Globus pallidus (tissue), 1 donor: ENCODE data around the gene ZNF646.

ENCODE experiments used
- DNase-seq: peaks from one replicate; pipeline ENCODE4 v3.0.0-alpha.2; 2015; ENCODE audit warnings: low spot score

The ZNF646 gene

DNA sequence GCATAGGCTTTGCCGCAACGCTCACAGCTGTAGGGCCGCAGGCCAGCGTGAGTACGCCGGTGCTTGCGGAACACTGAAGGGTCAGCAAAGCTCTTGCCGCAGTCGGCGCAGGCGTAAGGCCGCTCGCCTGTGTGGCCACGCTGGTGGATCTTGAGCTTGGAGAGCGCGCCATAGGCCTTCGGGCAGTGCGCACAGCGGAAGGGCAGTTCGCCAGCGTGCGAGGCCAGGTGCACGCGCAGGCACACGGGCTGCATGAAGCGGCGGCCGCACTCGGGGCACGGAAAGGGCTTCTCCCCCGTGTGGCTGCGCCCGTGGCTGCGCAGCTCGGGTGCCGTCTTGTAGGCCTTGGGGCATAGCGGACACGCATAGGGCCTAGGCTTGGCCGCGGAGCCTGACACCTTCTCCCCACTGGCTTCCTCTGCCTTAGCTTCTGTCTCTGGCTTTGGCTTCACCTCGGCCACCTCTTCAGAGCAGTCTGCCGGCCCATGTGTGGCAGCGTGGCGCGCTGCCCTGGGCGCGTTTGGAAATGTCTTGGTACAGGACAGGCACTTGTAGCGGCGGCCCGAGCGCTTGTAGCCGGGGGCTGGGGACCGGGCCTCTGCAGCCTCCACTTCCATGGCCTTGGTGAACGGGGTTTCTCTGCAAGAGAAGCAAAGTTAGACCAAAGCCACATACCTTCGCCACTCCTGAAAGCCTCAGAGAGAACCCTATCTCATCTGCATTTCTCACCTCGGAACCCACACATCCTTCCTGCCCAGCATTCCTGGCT lies 10.2 kb upstream of the ZNF646 start:
- no peak for DNase-seq

DNA sequence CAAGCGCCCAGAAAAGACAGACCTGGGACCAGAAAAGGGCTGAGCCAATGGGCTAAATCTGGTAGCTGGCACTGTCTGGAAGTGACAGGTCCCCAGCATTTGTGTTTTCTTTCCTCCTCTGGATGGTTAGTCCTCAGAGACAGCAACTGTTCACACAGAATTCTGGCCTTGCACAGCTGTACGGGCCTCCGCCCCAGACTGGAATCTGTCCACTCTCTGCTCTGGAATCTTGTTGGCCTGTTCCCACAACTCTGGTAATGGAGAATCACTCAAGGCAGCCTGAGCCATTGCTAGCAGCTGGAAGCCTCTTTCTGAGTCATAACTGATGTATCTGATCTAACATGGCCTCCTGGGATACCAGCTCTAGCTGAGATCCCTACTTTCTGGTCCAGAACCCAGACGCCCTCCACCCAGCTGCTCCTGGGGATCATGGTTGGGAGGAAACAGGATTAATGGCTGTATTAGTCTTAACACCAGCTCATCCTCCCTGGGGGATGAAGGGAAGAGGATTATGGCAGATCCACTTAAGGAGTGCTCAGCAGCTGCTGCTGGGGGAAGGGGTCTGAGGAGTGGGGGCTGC lies 9.2 kb upstream of the ZNF646 start:
- no peak for DNase-seq

DNA sequence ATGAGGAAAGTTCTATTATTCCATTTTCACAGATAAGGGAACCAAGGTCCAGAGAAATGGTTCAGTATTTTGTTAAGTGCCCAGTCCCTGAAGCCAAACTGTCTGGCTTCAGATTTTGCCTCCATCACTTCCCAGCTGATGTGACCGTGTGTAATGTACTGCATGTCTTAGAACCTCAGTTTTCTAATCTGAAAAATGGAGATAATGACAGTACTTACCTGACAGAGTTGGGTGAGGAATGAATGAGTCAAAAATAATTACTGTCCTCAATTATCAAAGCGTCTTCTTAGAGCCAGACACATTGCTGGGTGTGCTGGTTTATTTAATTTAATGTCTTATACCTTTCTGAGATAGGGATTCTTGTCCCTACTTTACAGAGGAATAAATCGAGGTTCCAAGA lies 6.9 kb upstream of the ZNF646 start:
- DNase-seq, result no peak

DNA sequence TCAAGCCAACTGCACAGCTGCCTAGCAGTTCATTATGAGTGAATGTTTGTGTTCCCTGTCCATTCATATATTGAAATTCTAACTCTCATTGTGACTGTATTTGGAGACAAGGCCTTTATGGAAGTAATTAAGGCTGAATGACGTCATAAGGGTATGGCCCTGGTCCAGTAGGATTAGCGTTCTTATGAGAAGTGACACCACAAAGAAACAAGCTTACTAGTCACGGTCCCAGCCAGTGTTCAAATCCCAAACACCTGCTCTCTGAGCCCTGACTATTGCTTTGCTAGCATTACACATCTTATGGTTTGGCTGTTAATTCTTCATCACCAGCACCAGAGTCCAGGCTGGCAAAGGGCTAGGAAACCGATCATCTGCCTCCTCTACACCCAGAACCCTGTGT lies 2.4 kb upstream of the ZNF646 start:
- no peak for DNase-seq

DNA sequence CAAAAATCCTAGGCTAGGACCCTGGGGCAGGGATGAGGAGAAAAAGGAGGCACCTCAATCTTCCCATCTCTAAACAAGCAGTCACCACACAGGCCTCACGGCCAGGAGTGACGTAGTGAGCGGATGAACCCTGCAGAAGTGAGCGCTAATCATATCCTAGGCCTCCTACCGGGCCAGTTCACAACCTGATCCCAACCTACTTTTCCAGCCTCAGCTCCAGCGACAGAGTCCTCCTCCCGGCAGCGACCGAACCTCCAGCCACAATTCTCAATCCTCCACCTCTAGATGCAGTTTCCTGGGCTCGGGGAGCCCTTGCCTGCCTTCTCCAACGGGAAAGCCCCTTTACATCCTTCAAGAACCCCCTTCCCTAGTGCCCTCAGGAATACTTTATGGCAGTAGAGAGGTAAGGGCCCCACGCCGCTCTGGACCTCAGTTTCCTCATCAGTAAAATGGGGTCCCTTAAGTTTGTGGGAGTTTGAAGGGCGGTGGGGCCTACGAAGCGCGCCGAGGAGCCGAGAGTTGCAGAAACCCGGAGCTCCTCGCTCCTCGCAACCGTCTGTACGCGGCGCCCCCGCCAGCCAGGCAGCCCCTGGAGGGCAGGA lies 1.6 kb upstream of the ZNF646 start:
- DNase-seq, result no peak

DNA sequence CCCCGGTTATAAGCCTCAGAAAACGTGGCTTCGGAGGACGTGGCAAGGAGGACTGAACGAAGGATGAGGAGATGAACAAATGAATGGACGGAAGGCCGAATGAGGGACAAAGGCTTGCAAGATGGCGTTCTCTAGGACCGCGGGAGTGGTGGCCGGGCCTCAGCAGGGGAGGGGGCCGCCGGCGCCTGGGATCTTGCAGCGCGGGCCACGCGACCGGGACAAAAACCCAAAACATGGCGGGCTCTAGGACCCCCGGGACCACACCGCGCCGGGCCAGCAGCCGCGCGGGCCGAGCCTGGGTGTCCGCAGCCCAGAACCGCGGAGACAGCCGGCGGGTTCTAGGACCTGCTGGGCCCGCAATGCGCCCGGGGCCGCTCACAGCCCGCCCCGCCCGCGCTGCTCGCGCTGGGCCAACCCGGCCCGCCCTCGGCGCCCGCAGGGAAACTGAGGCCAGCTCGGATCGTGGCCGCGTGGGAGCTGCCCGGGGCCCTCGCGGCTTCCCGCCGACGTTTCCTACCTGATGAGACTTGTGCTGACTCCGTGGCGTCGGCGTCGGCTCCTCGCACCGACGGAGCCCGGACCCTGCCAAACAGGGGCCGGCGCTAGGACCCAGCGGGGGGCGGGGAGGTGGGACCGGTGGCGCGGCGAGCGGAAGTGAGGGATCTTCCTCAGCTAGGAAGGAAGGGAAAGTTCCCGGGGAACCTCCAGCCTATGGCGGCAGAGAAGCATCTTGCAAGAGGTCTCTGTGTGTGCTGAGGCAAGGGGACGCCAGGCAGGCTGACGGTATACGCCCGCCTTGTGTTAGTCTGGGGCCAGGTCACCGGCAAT lies 866 bp upstream of the ZNF646 start:
- peak; percentile 91 for DNase-seq

DNA sequence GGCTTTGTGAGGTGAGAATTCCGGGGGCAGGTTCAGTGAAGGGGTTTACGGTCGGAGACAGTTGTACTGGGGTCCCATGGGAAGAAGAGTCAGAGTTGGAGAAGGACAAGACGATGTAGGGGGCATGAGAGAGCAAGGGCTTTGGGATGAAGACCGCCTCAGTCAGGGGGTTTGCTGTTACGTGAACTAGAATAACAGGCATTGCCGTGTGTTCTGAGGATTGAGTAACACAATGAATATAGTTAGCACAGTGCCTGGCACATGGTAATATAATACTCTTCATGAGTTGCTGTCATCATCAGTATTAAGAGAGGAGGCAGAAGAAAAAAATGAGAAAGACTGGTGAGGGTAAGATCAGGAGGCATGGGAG lies 577 bp downstream of the ZNF646 start:
- DNase-seq, result no peak

DNA sequence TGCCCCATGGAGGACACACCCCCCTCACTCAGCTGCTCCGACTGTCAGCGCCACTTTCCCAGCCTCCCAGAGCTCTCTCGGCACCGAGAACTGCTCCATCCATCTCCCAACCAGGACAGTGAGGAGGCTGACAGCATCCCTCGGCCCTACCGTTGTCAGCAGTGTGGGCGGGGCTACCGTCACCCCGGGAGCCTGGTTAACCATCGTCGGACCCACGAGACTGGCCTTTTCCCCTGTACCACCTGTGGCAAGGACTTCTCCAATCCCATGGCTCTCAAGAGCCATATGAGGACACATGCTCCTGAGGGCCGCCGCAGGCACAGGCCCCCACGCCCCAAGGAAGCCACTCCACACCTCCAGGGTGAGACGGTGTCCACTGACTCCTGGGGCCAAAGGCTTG lies 2.1 kb downstream of the ZNF646 start:
- DNase-seq, result no peak

DNA sequence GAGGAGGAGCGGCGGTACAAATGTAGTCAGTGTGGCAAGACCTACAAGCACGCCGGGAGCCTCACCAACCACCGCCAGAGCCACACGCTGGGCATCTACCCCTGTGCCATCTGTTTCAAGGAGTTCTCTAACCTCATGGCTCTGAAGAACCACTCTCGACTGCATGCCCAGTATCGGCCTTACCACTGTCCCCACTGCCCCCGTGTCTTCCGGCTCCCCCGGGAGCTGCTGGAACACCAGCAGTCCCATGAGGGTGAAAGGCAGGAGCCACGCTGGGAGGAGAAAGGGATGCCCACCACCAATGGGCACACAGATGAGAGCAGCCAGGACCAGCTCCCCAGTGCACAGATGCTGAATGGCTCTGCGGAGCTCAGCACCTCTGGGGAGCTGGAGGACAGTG lies 2.8 kb downstream of the ZNF646 start:
- no peak for DNase-seq

DNA sequence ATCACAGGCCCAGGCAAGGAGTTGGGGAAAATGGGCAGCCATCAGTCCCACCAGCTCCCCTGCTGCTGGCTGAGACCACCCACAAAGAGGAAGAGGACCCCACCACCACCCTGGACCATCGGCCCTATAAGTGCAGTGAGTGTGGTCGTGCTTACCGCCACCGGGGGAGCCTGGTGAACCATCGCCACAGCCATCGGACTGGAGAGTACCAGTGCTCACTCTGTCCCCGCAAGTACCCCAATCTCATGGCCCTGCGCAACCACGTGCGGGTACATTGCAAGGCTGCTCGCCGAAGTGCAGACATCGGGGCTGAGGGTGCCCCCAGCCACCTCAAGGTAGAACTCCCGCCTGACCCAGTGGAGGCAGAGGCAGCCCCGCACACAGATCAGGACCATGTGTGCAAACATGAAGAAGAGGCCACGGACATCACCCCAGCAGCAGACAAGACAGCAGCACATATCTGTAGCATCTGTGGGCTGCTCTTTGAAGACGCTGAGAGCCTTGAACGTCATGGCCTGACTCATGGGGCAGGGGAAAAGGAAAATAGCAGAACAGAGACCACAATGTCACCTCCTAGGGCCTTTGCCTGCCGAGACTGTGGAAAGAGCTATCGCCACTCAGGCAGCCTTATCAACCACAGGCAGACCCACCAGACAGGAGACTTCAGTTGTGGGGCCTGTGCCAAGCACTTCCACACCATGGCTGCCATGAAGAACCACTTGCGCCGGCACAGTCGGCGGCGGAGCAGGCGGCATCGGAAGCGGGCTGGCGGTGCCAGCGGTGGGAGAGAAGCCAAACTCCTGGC lies 3.6 kb downstream of the ZNF646 start:
- no peak for DNase-seq

DNA sequence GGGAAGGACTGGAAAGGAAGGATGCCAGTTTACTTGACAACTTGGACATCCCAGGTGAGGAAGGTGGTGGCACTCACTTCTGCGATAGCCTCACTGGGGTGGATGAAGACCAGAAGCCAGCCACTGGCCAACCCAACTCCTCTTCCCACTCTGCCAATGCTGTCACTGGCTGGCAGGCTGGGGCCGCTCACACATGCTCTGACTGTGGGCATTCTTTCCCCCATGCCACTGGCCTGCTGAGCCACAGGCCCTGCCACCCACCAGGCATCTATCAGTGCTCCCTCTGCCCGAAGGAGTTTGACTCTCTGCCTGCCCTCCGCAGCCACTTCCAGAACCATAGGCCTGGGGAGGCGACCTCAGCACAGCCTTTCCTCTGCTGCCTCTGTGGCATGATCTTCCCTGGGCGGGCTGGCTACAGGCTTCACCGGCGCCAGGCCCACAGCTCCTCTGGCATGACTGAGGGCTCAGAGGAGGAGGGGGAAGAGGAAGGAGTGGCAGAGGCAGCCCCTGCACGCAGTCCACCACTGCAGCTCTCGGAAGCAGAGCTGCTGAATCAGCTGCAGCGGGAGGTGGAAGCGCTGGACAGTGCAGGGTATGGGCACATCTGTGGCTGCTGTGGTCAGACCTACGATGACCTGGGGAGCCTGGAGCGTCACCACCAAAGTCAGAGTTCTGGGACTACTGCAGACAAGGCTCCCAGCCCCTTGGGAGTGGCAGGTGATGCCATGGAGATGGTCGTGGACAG lies 4.5 kb downstream of the ZNF646 start:
- DNase-seq, result no peak

DNA sequence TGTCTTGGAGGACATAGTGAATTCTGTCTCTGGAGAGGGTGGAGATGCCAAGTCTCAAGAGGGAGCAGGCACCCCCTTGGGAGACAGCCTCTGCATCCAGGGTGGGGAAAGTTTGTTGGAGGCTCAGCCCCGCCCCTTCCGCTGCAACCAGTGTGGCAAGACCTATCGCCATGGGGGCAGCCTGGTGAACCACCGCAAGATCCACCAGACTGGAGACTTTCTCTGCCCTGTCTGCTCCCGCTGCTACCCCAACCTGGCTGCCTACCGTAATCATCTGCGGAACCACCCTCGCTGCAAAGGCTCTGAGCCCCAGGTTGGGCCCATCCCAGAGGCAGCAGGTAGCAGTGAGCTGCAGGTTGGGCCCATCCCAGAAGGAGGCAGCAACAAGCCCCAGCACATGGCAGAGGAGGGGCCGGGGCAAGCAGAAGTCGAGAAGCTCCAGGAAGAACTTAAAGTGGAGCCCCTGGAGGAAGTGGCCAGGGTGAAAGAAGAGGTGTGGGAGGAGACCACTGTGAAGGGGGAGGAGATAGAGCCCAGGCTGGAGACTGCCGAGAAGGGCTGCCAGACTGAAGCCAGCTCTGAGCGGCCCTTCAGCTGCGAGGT lies 5.2 kb downstream of the ZNF646 start:
- DNase-seq, result no peak

DNA sequence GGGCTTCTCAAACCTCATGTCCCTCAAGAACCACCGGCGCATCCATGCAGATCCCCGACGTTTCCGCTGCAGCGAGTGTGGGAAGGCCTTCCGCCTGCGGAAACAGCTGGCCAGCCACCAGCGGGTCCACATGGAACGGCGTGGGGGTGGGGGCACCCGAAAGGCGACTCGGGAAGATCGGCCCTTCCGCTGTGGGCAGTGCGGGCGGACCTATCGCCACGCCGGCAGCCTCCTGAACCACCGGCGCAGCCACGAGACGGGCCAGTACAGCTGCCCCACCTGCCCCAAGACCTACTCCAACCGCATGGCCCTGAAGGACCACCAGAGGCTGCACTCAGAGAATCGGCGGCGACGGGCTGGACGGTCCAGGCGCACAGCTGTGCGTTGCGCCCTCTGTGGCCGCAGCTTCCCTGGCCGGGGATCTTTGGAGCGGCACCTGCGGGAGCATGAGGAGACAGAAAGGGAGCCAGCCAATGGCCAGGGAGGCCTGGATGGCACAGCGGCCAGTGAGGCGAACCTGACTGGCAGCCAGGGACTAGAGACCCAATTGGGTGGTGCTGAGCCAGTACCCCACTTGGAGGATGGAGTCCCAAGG lies 5.9 kb downstream of the ZNF646 start:
- no peak for DNase-seq

DNA sequence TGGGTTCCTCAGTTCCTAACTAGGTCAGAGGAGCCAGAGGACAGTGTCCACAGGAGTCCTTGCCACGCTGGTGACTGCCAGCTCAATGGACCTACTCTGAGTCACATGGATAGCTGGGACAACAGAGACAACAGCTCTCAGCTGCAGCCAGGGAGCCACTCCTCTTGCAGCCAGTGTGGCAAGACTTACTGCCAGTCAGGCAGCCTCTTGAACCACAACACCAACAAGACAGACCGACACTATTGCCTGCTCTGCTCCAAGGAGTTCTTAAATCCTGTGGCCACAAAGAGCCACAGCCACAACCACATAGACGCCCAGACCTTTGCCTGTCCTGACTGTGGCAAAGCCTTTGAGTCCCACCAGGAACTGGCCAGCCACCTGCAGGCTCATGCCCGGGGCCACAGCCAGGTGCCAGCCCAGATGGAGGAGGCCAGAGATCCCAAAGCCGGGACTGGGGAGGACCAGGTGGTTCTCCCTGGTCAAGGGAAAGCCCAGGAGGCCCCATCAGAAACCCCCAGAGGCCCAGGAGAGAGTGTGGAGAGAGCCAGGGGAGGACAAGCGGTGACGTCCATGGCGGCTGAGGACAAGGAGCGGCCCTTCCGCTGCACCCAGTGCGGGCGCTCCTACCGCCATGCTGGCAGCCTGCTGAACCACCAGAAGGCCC lies 6.7 kb downstream of the ZNF646 start:
- no peak for DNase-seq

DNA sequence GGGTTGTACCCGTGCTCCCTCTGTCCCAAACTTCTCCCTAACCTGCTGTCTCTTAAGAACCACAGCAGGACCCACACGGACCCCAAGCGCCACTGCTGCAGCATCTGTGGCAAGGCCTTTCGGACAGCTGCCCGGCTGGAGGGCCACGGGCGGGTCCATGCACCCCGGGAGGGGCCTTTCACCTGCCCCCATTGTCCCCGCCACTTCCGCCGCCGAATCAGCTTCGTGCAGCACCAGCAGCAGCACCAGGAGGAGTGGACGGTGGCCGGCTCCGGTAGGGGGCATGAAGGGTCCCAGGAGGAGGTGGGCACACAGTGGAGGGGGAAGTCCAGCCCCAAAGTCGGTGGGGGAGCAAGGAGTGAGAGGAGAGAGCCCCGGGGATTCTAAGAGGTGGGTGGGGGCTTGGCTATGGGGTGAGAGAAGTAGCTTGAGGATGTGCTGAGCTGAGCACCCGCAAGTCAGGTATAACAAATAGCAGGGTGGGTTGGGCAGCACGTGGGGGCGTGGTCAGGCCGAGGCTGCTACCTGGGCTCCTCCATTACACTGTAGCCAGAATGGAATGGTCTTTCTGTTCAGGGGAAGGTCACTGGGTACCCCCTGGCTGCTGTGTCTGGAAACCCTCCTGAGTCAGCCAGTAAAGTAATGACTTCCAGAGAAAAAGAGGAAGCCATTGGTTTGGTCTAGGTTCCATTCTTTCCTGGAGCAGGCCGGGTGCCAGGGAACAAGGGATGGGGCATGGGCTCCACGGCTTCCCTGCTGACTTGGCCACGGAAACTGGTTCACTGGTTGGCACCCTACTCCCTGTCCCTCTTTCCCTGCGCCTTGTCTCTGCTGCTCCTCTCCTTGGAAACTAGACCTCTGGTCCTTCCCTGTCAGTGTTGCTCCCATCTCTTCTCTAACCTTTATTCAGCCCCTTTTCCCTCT lies 7.5 kb downstream of the ZNF646 start:
- DNase-seq, result peak; percentile 33

DNA sequence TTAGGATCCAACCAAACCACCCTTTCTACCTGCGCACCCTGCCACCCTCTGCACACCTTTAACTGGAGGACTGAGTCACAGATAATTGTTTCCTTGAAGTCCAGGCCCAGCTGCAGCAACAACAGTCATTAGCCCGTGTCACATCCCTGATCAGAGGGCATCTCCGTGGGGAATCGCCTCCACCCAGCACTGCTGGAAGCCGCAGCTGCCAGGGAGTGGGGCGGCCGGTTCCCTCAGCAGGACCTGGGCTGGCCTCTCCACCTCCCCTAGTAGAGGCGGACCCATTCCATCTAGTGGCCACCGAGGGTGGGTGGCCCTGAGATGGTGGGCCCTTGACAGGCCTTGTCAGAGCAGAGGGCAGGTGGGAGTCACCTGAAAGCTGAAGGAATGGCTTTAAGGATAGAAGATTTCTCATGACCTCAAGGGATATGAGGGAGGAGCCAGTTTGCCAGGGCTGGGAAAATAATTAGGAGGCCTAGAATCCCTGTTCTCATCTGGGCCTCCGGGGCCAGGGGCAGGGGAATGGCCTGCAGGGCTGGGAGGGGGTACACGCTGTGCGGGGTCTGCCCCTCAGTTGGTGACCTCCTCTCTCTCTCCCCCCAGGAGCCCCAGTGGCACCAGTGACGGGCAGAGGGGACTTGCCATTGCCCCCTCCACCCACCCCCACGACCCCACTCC lies 8.3 kb downstream of the ZNF646 start:
- no peak for DNase-seq

DNA sequence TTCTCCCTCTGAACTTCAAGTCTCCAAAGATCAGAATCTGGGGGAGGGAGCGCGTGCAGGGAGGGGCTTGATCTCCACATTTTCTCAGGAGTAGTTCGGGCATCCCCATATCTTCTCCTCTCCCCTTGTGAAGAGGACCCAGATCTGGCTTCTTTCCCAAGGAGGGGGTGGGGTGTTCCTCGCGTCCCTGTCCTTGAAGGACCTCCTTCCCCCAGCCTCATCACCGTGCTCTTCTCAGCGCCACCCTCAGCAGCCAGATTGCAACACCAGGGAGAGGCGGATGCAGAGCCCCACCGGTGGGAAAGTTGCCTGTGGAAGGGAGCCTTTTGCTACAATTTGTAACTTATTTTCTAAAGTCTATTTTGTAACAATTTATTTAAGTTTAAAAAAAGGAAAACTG lies 8.9 kb downstream of the ZNF646 start:
- DNase-seq, result no peak

DNA sequence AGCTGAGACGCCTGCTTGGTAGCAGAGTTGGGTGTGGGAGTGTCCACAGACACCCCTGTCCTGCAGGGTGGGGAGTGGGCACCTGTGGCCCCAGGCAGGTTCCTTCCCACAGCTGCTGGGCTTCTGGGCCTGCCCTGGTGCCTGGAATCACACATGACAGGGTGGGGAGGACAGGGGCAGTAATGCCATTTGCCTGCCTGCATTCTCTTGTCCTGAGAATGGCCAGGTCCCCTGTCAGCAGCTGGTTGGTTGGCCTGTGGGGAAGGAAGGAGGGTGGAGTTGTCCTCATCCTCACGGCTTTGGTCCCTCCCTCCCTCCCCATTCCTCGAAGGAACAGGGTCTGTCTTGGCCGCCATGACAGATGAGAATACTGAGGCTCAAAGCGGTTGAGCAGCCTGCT lies 9.3 kb downstream of the ZNF646 start:
- no peak for DNase-seq
